HEK293 (cell line): ENCODE data around the gene MYO1E.

Experiments used
- ATF2 ChIP-seq: fragments of 450-650 bp; formaldehyde crosslinking; IDR thresholded peaks from 2 replicates; pipeline ENCODE4 v1.5.1; 2016; ENCODE audit warnings: missing biosample characterization, missing genetic modification characterization, low read depth
- BCL11B ChIP-seq: fragments of 450-650 bp; formaldehyde crosslinking; IDR thresholded peaks from 2 replicates; pipeline ENCODE4 v1.5.1; 2016; ENCODE audit warnings: low read depth, missing biosample characterization, missing genetic modification characterization
- CTCF ChIP-seq: fragments of 450-650 bp; formaldehyde crosslinking; IDR thresholded peaks from 2 replicates; pipeline ENCODE4 v1.5.1; 2016; ENCODE audit warnings: missing biosample characterization, missing genetic modification characterization
- ZNF391 ChIP-seq: fragments of 450-650 bp; formaldehyde crosslinking; IDR thresholded peaks from 2 replicates; pipeline ENCODE4 v1.5.1; 2016; ENCODE audit warnings: low read depth, missing biosample characterization, missing genetic modification characterization, borderline replicate concordance
- ZNF561 ChIP-seq: fragments of 450-650 bp; IDR thresholded peaks from 2 replicates; pipeline ENCODE4 v1.5.1; 2018; ENCODE audit warnings: missing biosample characterization, missing genetic modification characterization, borderline replicate concordance
- ZNF629 ChIP-seq: fragments of 450-650 bp; formaldehyde crosslinking; IDR thresholded peaks from 2 replicates; pipeline ENCODE4 v1.5.1; 2017; ENCODE audit warnings: missing biosample characterization, missing genetic modification characterization
- ZNF670 ChIP-seq: fragments of 450-650 bp; formaldehyde crosslinking; IDR thresholded peaks from 2 replicates; pipeline ENCODE4 v1.5.1; 2016; ENCODE audit warnings: missing biosample characterization, missing genetic modification characterization, low read depth
- ZNF792 ChIP-seq: fragments of 450-650 bp; formaldehyde crosslinking; IDR thresholded peaks from 2 replicates; pipeline ENCODE4 v1.5.1; 2016; ENCODE audit warnings: missing biosample characterization, missing genetic modification characterization
- ZSCAN5A ChIP-seq: fragments of 450-650 bp; formaldehyde crosslinking; IDR thresholded peaks from 2 replicates; pipeline ENCODE4 v1.5.1; 2016; ENCODE audit warnings: missing biosample characterization, missing genetic modification characterization
- TF ChIP-seq, protein P1 (sequence below): fragments of 450-650 bp; IDR thresholded peaks from 2 replicates; pipeline ENCODE4 v1.5.1; 2018; ENCODE audit warnings: missing biosample characterization, mild to moderate bottlenecking, missing genetic modification characterization

- TF ChIP-seq ATF2 (tag by site-specific recombination) (no peak), CTCF (tag by site-specific recombination) (no peak), BCL11B (tag by site-specific recombination) (no peak), ZNF391 (tag by site-specific recombination) (no peak), ZNF629 (tag by site-specific recombination) (no peak), ZNF792 (tag by site-specific recombination) (no peak), ZNF670 (no peak), ZSCAN5A (no peak), ZNF561 (tag by site-specific recombination) (no peak)
- TF ChIP-seq, protein P1, sequence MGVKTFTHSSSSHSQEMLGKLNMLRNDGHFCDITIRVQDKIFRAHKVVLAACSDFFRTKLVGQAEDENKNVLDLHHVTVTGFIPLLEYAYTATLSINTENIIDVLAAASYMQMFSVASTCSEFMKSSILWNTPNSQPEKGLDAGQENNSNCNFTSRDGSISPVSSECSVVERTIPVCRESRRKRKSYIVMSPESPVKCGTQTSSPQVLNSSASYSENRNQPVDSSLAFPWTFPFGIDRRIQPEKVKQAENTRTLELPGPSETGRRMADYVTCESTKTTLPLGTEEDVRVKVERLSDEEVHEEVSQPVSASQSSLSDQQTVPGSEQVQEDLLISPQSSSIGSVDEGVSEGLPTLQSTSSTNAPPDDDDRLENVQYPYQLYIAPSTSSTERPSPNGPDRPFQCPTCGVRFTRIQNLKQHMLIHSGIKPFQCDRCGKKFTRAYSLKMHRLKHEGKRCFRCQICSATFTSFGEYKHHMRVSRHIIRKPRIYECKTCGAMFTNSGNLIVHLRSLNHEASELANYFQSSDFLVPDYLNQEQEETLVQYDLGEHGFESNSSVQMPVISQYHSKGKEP, result no peak
These were observed 219.2 kb downstream of the MYO1E start for GRCh38 chr15:59153466-59153865.
